H1 (cell line): ENCODE measurements around the gene CRYBG3. TPM values are rescaled to one million over a fixed set of nuclear protein-coding genes. Genes with fewer than 3 reads are reported as not detected.

Experiments used
- ATF2 ChIP-seq: IDR thresholded peaks from 2 replicates; pipeline ENCODE4 v1.6.1; 2012; ENCODE audit warnings: low read length, inconsistent platforms
- polyA plus RNA-seq, 7 experiments: library from polyadenylated mRNA; depleted of rRNA in 3 of 7; stranded (reverse) in 5 of 7; unstranded in 2 of 7; fragments of >200 nt in 5 of 7; fragments of 200-250 nt in 2 of 7; gene quantifications; 1 replicate in 5 of 7; 2 replicates in 1 of 7; 4 replicates in 1 of 7; pipeline versions ENCODE4 v1.2.1 to v1.2.3, GENCODE V29; 2011 to 2013; ENCODE audit warnings: missing spikeins in 2 of 7, mixed read lengths in 2 of 7
- total RNA-seq: library from RNA; stranded (reverse); fragmentation: NEBNext Ultra II Directional; extraction: Animal tissue kit (Norgen Biotek cat#: 25700); gene quantifications from 2 replicates; pipeline ENCODE4 v1.2.1, GENCODE V29; 2021

The CRYBG3 gene
- total and polyA plus RNA-seq, 2 of the 8 experiments (the other 6 are each of a cell fraction or from before 2014, with no cell fraction given), result 2.1 to 8.0 TPM

GRCh38 chr3:97958396-97958795 is 136.6 kb downstream of the CRYBG3 start (continued):
- TF ChIP-seq ATF2, result no peak
